ENCODE results near the gene ALKBH6. TPM values are rescaled to one million over a fixed set of nuclear protein-coding genes. Genes with fewer than 3 reads are reported as not detected.

The ALKBH6 gene
- 10 to 100 TPM; 16.2 to 16.5 TPM for total RNA-seq

GRCh38 chr19:36014012-36014924 lies at the start of gene ALKBH6:
TSS of gene ALKBH6 (minus strand) at chr19:36014213. CDS start at chr19:36013397, 816 bp downstream.
- Histone ChIP-seq H3K36me3 (no peaks in the 10 kb centered on the region), H3K4me3 (peak within 1 kb of the TSS; percentile 72 to 79), H3K27me3 (no peaks in the 10 kb centered on the region), H3K27ac (peak within 1 kb of the TSS; percentile 83 to 86), H3K9me3 (no peaks in the 10 kb centered on the region), H3K4me1 (peaks cover 0 to 22% of the 10 kb centered on the region in 2 donors)
- TF ChIP-seq CTCF (IDR thresholded peaks at IDR 0.05), result no peak
- DNase-seq (ENCODE audit: low spot score), result peak; percentile 100

- Histone ChIP-seq H3K4me3 (no peak overlapping the region), H3K27me3 (no peaks in the 10 kb centered on the region), H3K27ac (no peak overlapping the region), H3K4me1 (no peaks in the 10 kb centered on the region), H3K36me3 (no peaks in the 10 kb centered on the region), H3K9me3 (no peaks in the 10 kb centered on the region)
- no peak for DNase-seq (ENCODE audit: low spot score)
- no peak for TF ChIP-seq CTCF (IDR thresholded peaks at IDR 0.05)
Measured at GRCh38 chr19:36061367-36061766, 47.4 kb upstream of the ALKBH6 start.

GRCh38 chr19:36060430-36060829 lies 46.4 kb upstream of the ALKBH6 start:
- no peak overlapping the region for H3K4me3 ChIP-seq
- TF ChIP-seq CTCF (IDR thresholded peaks at IDR 0.05), result peak; percentile 20 to 64
- H3K9me3 ChIP-seq, result no peaks in the 10 kb centered on the region
- no peaks in the 10 kb centered on the region for H3K27me3 ChIP-seq
- H3K27ac ChIP-seq, result no peak overlapping the region
- H3K36me3 ChIP-seq, result no peaks in the 10 kb centered on the region
- DNase-seq (ENCODE audit: low spot score), result no peak
- peaks cover 0 to 3% of the 10 kb centered on the region in 2 donors for H3K4me1 ChIP-seq

GRCh38 chr19:36059180-36059910 lies 45.3 kb upstream of the ALKBH6 start:
- no peak for TF ChIP-seq CTCF (IDR thresholded peaks at IDR 0.05)
- Histone ChIP-seq H3K27ac (no peak overlapping the region), H3K36me3 (no peaks in the 10 kb centered on the region), H3K9me3 (no peaks in the 10 kb centered on the region), H3K4me3 (no peak overlapping the region), H3K27me3 (no peaks in the 10 kb centered on the region), H3K4me1 (peaks cover 0 to 10% of the 10 kb centered on the region in 2 donors)
- DNase-seq (ENCODE audit: low spot score), result no peak

GRCh38 chr19:36058481-36059179 lies 44.6 kb upstream of the ALKBH6 start:
- no peak overlapping the region for H3K27ac ChIP-seq
- no peaks in the 10 kb centered on the region for H3K9me3 ChIP-seq

More at GRCh38 chr19:36058481-36059179, 44.6 kb upstream of the ALKBH6 start:
- no peak for DNase-seq (ENCODE audit: low spot score)
- Histone ChIP-seq H3K4me3 (no peak overlapping the region), H3K27me3 (no peaks in the 10 kb centered on the region), H3K36me3 (no peaks in the 10 kb centered on the region), H3K4me1 (peaks cover 0 to 10% of the 10 kb centered on the region in 2 donors)
- no peak for TF ChIP-seq CTCF (IDR thresholded peaks at IDR 0.05)

Measured in right atrium auricular region (tissue), 2 donors.